GM12891 (cell line): ENCODE results near the gene DUS3L. TPM values are rescaled to one million over a fixed set of nuclear protein-coding genes. Genes with fewer than 3 reads are reported as not detected.

Source experiments
- DNase-seq: peaks from one replicate; pipeline ENCODE4 v3.0.0; 2011; ENCODE audit warnings: low spot score; ENCODE audit not compliant: insufficient read length
- FAIRE-seq: peaks from 2 replicates; lab custom pipeline; 2011; peaks lifted over from hg19 to GRCh38; lab: Jason Lieb, UNC
- PAX5 ChIP-seq: IDR thresholded peaks from 2 replicates; pipeline ENCODE4 v1.6.1; 2011; ENCODE audit warnings: low read length, moderate library complexity, mild to moderate bottlenecking; ENCODE audit not compliant: insufficient read depth, severe bottlenecking
- POLR2A ChIP-seq: IDR thresholded peaks from 2 replicates; pipeline ENCODE4 v1.6.1; 2011; ENCODE audit warnings: low read depth, low read length, control low read depth
- POLR2AphosphoS5 ChIP-seq: IDR thresholded peaks from 2 replicates; pipeline ENCODE4 v1.6.1; 2011; ENCODE audit warnings: low read depth, low read length, control low read depth
- POU2F2 ChIP-seq: IDR thresholded peaks from 2 replicates; pipeline ENCODE4 v1.6.1; 2011; ENCODE audit warnings: low read depth, mild to moderate bottlenecking, control low read depth, low read length, moderate library complexity
- SPI1 ChIP-seq: IDR thresholded peaks from 2 replicates; pipeline ENCODE4 v1.6.1; 2011; ENCODE audit warnings: low read depth, low read length, control low read depth
- TAF1 ChIP-seq: IDR thresholded peaks from 2 replicates; pipeline ENCODE4 v1.6.1; 2011; ENCODE audit warnings: low read depth, low read length, control low read depth
- polyA plus RNA-seq: library from polyadenylated mRNA; unstranded; fragments of >200 nt; gene quantifications from one replicate; pipeline ENCODE4 v1.2.1, GENCODE V29; 2012; ENCODE audit warnings: low read depth, missing spikeins, inconsistent platforms; ENCODE audit not compliant: missing spikeins

Gene DUS3L, protein sequence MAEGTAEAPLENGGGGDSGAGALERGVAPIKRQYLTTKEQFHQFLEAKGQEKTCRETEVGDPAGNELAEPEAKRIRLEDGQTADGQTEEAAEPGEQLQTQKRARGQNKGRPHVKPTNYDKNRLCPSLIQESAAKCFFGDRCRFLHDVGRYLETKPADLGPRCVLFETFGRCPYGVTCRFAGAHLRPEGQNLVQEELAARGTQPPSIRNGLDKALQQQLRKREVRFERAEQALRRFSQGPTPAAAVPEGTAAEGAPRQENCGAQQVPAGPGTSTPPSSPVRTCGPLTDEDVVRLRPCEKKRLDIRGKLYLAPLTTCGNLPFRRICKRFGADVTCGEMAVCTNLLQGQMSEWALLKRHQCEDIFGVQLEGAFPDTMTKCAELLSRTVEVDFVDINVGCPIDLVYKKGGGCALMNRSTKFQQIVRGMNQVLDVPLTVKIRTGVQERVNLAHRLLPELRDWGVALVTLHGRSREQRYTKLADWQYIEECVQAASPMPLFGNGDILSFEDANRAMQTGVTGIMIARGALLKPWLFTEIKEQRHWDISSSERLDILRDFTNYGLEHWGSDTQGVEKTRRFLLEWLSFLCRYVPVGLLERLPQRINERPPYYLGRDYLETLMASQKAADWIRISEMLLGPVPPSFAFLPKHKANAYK
- polyA plus RNA-seq, result 7.6 TPM

DNA sequence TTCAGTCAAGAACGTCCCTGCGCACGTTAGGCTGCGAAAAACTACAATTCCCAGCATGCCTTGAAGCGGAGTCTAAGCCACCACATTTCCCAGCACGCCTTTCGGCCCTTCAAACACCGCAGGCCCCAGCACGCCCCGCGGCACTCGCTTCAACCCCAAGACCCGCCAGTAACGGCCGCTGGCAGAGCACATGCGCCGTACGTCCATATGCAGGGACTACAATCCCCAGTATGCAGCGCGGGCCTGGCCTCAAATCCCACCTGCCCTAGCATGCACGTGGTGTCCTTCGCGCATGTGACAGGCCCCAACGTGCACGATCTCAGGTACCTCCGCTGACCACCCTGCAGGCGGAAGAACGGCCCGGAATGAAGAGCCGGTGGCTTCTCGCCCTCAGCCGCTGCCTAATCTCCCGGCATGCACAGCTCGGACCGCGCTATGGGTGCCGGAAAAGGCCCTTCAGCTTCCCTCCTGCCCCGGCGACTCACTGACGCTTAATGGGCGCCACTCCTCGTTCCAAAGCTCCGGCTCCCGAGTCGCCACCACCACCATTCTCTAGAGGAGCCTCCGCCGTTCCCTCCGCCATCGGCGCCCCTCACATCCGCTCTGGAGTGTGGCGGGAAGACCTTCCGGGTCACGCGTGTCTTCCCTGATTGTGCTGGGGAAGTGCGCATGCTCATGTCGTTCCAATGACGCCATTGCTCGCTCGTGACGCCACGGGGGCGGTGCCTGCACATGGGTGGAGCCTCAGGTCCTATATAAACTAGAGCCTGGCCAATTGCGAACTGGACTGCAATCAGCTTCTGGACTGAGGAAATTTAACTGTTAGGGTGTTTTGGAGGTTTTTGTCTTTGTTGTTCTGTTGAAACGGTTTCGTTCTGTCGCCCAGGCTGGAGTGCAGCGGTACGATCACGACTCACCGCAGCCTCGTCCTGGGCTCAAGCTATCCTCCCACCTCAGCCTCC lies at the start of gene DUS3L:
Gene DUS3L, minus strand, starts transcription at position 605 of the 962 bp plus-strand sequence. Its CDS starts 22 bp downstream, at position 583.
- no peak for TF ChIP-seq TAF1
- peak; percentile 86 for TF ChIP-seq POU2F2
- no peak for TF ChIP-seq SPI1
- peak; percentile 80 for TF ChIP-seq POLR2AphosphoS5
- TF ChIP-seq POLR2A, result peak; percentile 76
- peak; percentile 100 for FAIRE-seq

DNA sequence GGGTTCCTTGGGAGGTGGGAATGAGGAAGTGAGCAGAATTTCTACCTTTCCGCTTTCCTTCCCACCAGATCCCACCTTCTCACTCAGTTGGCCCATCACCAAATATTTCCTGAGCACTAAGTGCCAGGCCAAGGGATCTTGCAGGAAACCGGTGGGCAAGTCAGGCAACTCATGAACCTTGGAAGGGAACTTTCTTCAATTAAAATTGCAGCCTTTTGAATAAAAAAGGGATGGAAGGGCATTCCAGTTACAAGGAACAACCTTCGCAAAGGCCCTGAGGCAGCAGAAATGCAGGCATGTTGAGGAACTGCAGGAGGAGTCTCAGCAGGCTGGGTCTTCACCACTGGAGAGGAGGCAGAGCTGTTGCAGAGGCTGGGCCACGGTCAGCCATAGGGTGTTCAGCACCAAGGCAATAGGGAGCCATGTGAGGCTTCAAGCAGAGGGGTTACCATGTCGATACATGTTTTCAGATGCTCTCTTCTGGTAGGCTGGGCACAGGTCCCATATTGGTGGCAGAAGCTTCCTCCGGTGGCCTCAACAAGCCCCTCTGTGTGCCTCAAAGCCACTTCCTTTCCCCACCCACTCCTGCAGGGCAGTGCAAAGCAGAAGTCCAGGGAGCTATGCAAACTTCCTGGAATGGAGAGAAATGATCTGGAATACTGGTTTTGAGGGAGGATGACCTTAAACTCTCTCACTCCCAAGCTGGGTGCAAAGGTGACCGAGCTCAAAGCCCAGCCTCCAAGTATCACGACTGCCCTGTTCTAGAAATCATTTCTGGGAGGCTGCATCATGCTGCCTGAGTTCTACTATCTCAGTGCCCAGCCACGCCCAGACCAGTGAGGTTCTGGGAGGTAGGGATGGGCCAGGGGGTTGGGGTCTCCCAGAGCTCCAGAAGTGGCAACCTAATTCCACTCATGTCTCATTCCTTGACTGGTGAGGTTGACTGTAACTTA lies 48.4 kb upstream of the DUS3L start, which contains the start of gene FUT6:
Gene FUT6, minus strand, starts transcription at position 638 of the 953 bp plus-strand sequence. CDS start 7,135 bp downstream, outside the sequence.
- FAIRE-seq, result no peak

More for the DNA sequence above, at the start of gene DUS3L:
- peak; percentile 99 for DNase-seq

GRCh38 chr19:5838353-5839064 lies 47.5 kb upstream of the DUS3L start:
- DNase-seq (no peak), FAIRE-seq (no peak)
- TF ChIP-seq SPI1 (0 out of 2 replicates have a peak, but pooled peaks have one; percentile 5), POU2F2 (no peak), POLR2AphosphoS5 (no peak), TAF1 (no peak)

More for the DNA sequence above, 48.4 kb upstream of the DUS3L start, which contains the start of gene FUT6:
- TF ChIP-seq POU2F2 (no peak), SPI1 (peak; percentile 13; the same call in 1 of the 2 replicates)
- DNase-seq, result no peak

- no peak for DNase-seq
- FAIRE-seq, result no peak
Measured at GRCh38 chr19:5837761-5838352, 46.9 kb upstream of the DUS3L start.

GRCh38 chr19:5832527-5833216 lies 41.7 kb upstream of the DUS3L start:
- DNase-seq, result no peak
- FAIRE-seq, result no peak
- TF ChIP-seq POLR2A, result no peak
- no peak for TF ChIP-seq POLR2AphosphoS5
- no peak for TF ChIP-seq SPI1
- TF ChIP-seq POU2F2, result no peak
- TF ChIP-seq TAF1, result no peak
- TF ChIP-seq PAX5, result no peak

More at GRCh38 chr19:5837761-5838352, 46.9 kb upstream of the DUS3L start:
- TF ChIP-seq POU2F2 (no peak), POLR2AphosphoS5 (no peak), POLR2A (no peak), TAF1 (no peak), PAX5 (no peak)

DNA sequence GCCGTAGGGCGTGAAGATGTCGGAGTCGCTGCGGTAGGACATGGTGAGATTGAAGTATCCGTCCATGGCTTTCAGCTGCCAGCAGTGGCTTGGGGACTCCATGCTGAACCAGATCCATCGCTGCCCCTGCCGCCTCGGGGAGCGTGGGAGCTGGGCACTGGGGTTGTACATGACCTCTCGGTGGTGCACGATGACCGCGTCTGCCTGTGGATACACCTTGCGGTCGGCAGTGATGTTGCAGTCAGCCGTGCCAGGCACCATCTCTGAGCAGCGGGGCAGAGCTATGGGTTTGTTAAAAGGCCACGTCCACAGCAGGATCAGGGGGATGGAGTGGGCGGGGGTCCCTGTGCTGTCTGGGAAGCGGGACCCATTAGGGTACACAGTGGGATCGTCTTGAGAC lies 41.1 kb upstream of the DUS3L start:
- DNase-seq (no peak), FAIRE-seq (no peak)
- TF ChIP-seq POU2F2 (no peak), TAF1 (no peak), POLR2AphosphoS5 (no peak), POLR2A (no peak), SPI1 (no peak), PAX5 (no peak)

DNA sequence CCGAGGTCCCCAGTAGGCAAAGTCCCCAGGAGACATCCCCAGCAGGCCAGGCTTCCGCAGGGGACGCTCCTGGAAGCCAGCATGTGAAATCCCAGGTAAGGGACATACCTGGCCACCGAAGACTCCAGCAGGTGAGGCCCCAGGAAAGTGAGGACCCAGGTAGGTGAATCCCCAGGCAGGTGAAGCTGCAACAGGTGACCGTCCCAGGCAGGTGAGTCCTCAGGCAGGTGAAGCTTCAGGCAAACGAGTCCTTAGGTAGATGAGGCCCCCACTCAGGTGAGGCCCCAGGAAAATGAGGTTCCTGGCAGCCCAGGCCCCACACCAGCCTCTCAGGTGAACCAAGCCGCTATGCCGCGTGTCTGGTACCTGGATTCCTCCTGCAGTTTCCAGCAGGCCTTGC lies 40.2 kb upstream of the DUS3L start:
- no peak for DNase-seq
- TF ChIP-seq TAF1 (no peak), PAX5 (no peak), POU2F2 (no peak), SPI1 (no peak), POLR2A (no peak)
- FAIRE-seq, result no peak
